IMR-90 (cell line): ENCODE measurements around the gene SIAH3.

Source experiments
- CEBPB ChIP-seq: IDR thresholded peaks from 2 replicates; pipeline ENCODE4 v1.6.1; 2012; ENCODE audit warnings: low read depth, low read length, improper control_type of control experiment
- FOS ChIP-seq: fragments of 150-350 bp; IDR thresholded peaks from 2 replicates; pipeline ENCODE4 v1.6.1; 2016; ENCODE audit warnings: low read depth, low read length
- MAFK ChIP-seq: IDR thresholded peaks from 2 replicates; pipeline ENCODE4 v1.6.1; 2012; ENCODE audit warnings: low read depth, low read length, improper control_type of control experiment
- POLR2A ChIP-seq: IDR thresholded peaks from 2 replicates; pipeline ENCODE4 v1.6.1; 2012; ENCODE audit warnings: mild to moderate bottlenecking, low read depth, low read length
- RCOR1 ChIP-seq: IDR thresholded peaks from 2 replicates; pipeline ENCODE4 v1.6.1; 2012; ENCODE audit warnings: mild to moderate bottlenecking, low read length, improper control_type of control experiment; ENCODE audit not compliant: insufficient replicate concordance
- RFX5 ChIP-seq: IDR thresholded peaks from 2 replicates; pipeline ENCODE4 v1.8.0; 2012; ENCODE audit warnings: low read depth, mild to moderate bottlenecking, low read length, moderate library complexity
- SMC3 ChIP-seq: fragments of 150-350 bp; IDR thresholded peaks from 2 replicates; pipeline ENCODE4 v1.6.1; 2016; ENCODE audit warnings: low read depth, mild to moderate bottlenecking, antibody characterized with exemption, low read length, moderate library complexity
- TF ChIP-seq, protein P1 (sequence below): conservative IDR thresholded peaks from 2 replicates; pipeline ENCODE4 v1.5.1; 2012; ENCODE audit warnings: mild to moderate bottlenecking, low read depth, low read length, improper control_type of control experiment
- TF ChIP-seq, protein P2 (sequence below): fragments of 150-350 bp; IDR thresholded peaks from 2 replicates; pipeline ENCODE4 v1.6.1; 2016; ENCODE audit warnings: low read depth, mild to moderate bottlenecking, low read length, moderate library complexity, borderline replicate concordance

DNA sequence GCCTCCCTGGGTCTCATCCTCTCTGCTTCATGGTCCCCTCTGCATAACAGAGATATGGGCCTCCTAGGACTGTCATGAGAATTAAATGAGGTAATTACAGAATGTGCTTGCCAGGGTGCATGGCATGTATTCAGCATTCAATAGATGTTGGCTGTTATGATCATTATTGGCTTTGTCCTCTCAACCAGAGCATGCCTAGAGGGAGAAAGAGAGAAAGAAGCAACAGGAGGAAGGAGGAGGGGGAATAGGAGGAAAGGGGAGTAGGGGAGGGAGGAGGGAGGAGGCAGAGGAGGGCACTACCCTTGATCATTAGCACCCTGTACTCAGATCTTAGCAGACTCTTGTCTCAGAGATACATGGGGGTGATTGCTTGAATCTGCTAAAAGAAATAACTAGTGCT lies 41.0 kb upstream of the SIAH3 start:
- TF ChIP-seq, protein P1, sequence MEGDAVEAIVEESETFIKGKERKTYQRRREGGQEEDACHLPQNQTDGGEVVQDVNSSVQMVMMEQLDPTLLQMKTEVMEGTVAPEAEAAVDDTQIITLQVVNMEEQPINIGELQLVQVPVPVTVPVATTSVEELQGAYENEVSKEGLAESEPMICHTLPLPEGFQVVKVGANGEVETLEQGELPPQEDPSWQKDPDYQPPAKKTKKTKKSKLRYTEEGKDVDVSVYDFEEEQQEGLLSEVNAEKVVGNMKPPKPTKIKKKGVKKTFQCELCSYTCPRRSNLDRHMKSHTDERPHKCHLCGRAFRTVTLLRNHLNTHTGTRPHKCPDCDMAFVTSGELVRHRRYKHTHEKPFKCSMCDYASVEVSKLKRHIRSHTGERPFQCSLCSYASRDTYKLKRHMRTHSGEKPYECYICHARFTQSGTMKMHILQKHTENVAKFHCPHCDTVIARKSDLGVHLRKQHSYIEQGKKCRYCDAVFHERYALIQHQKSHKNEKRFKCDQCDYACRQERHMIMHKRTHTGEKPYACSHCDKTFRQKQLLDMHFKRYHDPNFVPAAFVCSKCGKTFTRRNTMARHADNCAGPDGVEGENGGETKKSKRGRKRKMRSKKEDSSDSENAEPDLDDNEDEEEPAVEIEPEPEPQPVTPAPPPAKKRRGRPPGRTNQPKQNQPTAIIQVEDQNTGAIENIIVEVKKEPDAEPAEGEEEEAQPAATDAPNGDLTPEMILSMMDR, result no peak
- no peak for TF ChIP-seq POLR2A
- TF ChIP-seq RCOR1, result no peak
- no peak for TF ChIP-seq CEBPB
- no peak for TF ChIP-seq FOS
- TF ChIP-seq RFX5, result no peak
- no peak for TF ChIP-seq SMC3
- TF ChIP-seq MAFK, result no peak
- TF ChIP-seq, protein P2, sequence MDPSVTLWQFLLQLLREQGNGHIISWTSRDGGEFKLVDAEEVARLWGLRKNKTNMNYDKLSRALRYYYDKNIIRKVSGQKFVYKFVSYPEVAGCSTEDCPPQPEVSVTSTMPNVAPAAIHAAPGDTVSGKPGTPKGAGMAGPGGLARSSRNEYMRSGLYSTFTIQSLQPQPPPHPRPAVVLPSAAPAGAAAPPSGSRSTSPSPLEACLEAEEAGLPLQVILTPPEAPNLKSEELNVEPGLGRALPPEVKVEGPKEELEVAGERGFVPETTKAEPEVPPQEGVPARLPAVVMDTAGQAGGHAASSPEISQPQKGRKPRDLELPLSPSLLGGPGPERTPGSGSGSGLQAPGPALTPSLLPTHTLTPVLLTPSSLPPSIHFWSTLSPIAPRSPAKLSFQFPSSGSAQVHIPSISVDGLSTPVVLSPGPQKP, result no peak
